HG02943 (cell line): Measurements from ENCODE around the gene ELOVL7.
"Not testable (repeated sequence)": the region's sequence is repeated elsewhere in the genome, so short reads cannot be mapped to it uniquely, and the experiment has no call there.

ENCODE experiments used
- ATAC-seq: cut with Tn5 transposase; IDR thresholded peaks from one replicate; pipeline ENCODE4 v1.9.1; 2021; ENCODE audit warnings: mild to moderate bottlenecking, low read depth, moderate library complexity; ENCODE audit not compliant: unreplicated experiment

The ELOVL7 gene

DNA sequence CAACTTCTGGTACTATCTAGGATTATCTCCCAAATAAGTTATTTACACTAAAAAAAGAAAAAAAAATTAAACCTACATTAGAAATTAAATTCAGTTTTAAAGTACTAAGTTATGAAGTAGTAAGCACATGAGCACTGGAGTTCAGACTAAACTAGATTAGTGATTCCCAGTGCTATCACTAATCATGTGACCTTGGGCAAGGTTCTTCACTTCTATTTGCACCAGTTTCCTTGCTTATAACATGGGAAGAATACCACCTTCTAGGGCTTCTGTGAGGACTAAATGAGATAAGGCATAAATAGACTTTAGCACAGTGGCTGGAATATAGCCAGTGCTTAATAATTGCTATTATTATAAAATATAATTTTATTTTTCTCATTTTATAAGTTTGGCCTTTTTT is 10.5 kb downstream of the ELOVL7 start:
- ATAC-seq: no peak

- no peak for ATAC-seq
Measured at GRCh38 chr5:60830581-60831127, 13.4 kb downstream of the ELOVL7 start.

DNA sequence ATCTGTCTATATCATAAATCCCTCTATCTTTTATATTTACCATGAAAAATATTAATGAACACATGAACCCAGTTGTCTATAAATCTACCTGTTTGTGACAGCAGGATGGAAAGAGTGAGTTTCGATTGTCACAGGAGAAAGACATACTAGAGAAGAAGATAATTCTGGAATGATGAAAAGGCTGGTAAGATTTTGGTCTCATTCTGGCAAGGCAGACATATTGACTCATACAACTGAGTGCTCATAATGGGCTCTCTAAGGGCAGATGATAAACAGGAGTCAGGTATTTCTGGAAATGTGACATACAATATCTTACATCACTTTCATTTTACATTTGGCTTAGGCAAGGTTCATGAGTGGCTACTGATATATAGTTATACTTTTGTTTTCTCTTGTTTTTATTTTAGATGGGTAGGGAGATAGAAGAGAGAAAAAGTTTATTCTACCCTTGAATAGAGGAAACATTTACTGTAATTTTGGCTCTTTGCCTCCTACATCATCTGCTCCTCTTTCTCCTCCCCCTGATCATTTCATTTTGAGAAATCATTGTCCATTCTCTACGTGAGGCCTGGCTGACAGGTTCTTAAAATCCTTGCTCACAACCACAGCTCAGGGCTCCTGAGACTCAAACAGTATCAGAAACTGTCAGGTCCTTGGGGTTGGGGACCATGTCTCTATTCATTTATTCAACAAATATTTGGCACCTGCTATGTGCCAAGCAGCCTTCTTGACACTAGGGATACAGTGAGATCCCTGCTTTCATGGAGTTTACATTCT is 14.4 kb downstream of the ELOVL7 start:
- no peak for ATAC-seq

DNA sequence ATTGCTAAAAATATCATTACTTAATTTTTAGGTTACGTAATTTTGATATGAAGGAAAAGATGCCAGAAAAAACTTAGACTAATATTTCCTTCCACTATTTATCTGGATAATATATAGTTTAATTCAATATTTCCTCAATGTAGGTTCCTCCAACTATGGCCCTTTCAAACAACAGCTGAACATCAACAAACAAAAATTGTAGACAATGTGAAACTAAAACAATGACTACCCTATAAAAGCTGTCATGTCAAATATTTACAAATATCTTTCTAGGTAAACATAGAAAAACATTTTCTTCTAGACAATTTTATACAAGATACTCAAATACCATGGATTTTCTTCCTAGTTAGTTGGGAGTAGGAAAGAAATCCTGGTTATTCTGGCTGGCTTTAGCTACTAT is 16.9 kb downstream of the ELOVL7 start:
- ATAC-seq: no peak

- peak; percentile 66 for ATAC-seq
Measured at GRCh38 chr5:60826653-60827052, 17.4 kb downstream of the ELOVL7 start.

DNA sequence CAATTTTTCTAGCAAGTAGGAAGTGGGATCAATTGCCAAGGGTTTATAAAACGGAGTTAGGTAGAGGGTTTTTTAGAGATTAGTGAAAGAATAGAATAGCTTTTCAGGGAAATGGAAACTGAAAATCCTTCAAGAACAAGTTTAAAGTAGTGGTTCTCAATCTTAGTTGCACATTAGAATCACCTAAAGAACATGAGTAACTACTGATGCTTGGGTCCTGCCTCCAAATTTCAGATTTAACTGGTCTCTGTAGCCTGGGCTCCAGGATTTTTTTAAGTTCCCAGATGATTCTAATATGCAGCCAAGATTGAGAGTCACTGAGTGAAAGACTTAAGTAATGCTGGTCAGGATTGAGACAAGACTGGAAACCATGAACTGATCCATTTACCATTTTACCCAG is 20.5 kb downstream of the ELOVL7 start:
- ATAC-seq: no peak

DNA sequence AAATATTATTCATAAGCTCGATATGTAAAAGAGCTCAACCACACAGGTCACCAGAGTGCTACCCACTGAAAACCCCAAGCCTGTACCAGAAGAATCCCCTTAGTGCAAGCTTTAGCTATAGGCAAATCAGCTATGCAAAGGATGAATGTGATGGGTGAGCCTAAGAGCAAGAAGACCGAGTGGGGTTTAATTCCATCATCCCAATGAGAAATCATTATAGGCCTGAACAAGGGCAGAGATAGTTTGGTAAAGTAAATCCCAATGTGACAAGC is 21.8 kb downstream of the ELOVL7 start:
- ATAC-seq: peak; percentile 42

- no peak for ATAC-seq
Measured at GRCh38 chr5:60821488-60822284, 22.4 kb downstream of the ELOVL7 start.

GRCh38 chr5:60820593-60821487 is 23.2 kb downstream of the ELOVL7 start:
- ATAC-seq: no peak

DNA sequence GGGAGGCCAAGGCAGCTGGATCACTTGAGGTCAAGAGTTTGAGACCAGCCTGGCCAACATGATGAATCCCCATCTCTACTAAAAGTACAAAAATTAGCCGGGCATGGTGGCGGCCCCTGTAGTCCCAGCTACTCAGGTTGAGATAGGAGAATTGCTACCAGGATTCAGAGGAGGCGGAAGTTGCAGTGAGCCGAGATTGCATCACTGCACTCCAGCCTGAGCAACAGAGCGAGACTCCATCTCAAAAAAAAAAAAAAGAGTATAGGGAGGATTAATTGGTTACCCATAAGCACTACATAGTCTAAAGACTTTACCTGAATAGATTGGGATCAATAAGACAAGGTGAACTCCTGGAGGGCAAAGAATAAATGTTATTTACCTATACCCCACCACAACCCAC is 27.9 kb downstream of the ELOVL7 start:
- not testable (repeated sequence) for ATAC-seq

DNA sequence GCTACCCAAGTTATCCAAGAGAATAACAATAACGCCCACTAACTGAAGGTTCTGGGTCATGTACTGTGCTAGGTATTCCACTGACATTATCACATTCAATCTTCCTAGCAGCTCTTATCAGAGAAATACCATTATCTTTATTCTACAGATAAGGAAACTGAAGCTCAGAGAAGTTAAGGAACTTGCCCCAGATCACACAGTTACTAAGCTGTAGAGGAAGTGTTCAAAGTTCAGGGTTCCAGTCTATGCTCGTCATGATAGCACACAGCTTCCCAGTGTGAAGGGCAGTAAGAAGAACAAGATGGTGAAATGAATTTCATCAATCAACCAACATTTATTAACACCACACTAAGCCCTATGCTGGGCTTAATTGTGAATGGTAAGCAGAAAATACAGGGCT is 29.6 kb downstream of the ELOVL7 start:
- no peak for ATAC-seq

- no peak for ATAC-seq
Measured at GRCh38 chr5:60812426-60812825, 31.6 kb downstream of the ELOVL7 start.

GRCh38 chr5:60811105-60811504 is 33.0 kb downstream of the ELOVL7 start:
- ATAC-seq: peak; percentile 59

GRCh38 chr5:60810438-60811085 is 33.5 kb downstream of the ELOVL7 start:
- peak; percentile 93 for ATAC-seq

- ATAC-seq: no peak
Measured at GRCh38 chr5:60809891-60810425, 34.1 kb downstream of the ELOVL7 start.

- no peak for ATAC-seq
Measured at GRCh38 chr5:60806591-60807243, 37.4 kb downstream of the ELOVL7 start.

DNA sequence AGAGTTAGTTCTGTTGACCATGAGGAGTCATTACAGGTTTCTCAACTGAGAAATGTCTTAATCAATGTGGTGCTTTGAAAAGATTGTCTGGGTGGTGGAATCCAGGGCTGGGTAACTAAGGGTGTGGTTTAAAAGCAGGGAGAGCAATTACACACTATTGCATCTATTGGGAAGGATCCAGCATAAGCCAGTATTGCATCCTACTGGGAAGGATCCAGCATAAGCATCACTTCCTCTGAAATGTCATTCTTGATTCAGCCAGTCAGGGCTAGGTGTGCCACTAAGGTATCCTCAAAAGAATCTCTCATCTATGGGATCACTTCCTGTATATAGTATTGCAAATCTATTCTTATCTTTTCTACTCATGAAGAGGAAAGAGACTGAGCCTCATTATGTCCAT is 38.6 kb downstream of the ELOVL7 start:
- no peak for ATAC-seq

GRCh38 chr5:60803712-60804111 is 40.4 kb downstream of the ELOVL7 start:
- no peak for ATAC-seq

DNA sequence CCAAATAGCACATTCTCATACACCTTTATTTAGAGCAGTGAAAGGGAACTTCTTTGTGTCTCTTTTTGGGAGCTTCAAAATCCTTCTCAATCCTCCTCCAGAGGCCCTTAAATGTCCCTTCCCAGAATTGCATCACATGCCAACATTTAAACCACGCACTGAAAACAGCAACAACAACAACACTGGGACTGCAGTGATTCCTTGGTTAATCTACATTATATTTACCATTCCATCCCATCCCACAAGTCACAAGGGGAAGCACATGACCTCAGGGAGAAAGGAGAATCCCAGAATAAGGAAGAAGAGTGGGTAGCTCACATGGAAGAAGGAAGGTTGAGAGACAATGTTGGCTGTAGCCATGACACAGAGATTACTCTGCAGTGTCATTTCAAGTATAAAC is 41.1 kb downstream of the ELOVL7 start:
- ATAC-seq: no peak

DNA sequence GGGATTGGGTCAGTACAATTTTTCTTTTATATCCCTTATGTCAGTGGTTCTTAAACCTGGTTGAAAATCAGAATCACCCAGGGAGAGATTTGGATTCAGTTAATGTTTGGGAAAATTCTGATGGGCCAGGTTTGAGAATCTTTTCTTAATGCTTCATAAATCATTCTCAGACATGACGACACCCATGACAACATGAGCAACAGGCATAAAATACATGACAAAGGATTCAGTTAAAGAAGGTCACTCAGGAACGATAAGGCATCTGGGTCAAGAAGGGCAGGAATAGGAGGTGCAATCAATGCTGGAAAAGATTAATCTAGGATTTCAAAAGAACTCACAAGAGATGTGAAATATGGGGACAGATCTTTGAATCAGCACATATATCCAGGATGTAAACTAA is 41.8 kb downstream of the ELOVL7 start:
- no peak for ATAC-seq
